CD4-positive, alpha-beta T cell treated with Interleukin-2 at 100 ng/mL for 4 hours (primary cell): ENCODE results near the gene PRR7.
A peak's percentile ranks its signal among the peaks of the same experiment; 100 is the strongest.

Experiments used
- DNase-seq: peaks from one replicate; pipeline ENCODE4 v3.0.0-alpha.2; 2020; ENCODE audit warnings: low spot score

The PRR7 gene

DNA sequence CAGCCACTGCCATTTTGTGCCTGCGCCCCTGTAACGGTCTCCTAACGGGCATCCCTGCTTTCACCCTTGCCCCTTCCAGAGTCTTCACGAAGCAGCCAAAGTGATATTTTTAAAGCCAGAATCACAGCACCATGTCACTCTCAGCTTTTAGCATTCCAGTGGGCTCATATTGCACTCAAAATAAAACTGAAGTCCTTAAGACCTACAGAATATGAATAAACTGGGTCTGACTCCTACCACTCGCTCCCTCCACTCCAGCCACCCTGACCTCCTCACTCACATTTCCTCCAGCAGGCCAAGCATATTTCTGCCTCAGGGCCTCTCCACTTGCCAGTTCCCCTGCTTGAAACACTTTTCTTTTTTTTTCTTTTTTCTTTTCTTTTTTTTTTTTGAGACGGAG is 53.2 kb downstream of the PRR7 start:
- no peak for DNase-seq

GRCh38 chr5:177500685-177501522 is 54.3 kb downstream of the PRR7 start:
- DNase-seq = peak; percentile 83

GRCh38 chr5:177501874-177502678 is 55.5 kb downstream of the PRR7 start:
- no peak for DNase-seq

DNA sequence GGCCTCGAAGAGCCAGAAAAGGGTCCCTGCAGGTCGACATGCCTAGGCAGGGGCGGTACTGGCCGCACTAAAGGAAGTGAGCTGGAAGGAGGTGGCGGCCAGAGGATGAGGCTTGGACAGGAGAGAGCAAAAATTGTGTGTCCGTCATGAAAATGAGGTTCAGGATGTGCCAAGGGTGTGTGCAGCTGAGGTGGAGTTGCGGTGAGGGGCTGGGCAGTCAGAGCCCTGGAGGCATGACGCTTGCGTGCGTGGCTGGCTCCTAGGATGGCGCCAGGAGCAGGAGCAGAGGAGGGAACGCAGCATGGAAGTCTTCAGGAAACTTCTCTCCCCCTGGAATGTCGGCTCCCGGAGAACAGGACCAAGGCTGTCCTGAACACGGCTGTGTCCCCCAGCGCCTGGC is 56.3 kb downstream of the PRR7 start:
- no peak for DNase-seq

DNA sequence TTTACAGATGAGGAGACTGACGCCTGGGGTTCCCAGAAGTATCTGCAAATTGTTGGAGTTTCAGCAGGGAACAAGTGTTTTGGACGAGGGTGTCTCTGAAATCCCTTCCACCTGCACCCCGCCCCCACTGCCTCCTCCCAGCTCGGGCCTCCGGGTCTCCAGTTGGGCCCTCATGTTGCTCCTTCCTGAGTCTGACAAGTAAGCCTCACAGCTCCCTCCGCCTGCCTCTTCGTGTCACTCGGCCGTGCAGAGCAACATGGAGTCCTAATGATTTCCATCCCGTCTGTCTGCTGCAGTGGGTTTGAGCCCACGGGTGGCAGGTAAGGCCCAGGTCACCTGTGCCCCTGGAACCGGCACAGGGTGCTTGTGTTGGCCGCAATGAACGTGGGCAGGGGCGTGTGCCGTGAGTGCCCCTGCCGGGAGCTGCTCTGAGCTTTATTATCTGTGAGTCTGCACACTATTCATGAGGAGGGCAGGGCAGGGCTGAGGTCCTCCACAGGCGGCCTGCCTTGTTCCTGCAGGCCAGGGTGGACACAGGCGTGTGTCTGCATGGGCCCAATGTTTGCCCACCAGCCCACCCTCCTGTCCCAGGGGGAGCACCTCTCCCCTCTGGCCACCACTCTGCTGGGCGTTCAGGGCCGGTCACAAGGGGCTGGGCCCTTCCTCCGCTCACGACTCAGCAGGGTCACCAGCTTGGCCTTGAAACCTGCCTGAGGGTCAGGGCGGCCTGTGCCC is 56.9 kb downstream of the PRR7 start:
- DNase-seq = no peak

- DNase-seq = no peak
Observed at GRCh38 chr5:177504086-177505056, 57.8 kb downstream of the PRR7 start.

DNA sequence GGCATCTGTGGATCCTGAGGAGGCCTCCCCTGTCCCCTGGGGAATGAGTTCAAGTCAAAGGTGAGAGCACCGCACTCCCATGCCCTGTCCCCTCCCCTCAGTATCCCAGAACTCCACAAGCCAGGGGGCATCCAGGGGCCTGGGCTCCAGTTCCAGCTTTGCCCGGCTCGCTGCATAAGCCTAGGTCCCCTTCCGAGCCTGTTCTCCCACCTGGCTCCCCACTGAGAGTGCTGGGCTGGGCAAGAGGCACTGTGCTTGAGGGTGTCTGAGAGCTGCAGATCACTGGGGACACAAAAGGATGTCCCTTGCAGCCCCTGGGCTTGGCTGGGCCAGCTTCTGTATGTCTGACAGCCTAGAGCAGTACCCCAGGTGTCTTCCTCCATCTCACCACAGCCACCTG is 58.5 kb downstream of the PRR7 start:
- DNase-seq = no peak
